Suppressor macrophage (primary cell): Measurements from ENCODE around the gene CCDC18.
"Not testable (repeated sequence)": the region's sequence is repeated elsewhere in the genome, so short reads cannot be mapped to it uniquely, and the experiment has no call there.

Experiments used
- DNase-seq, 4 experiments: peaks; one replicate each; pipeline ENCODE4 v3.0.0-alpha.2; 2020 to 2022
- total RNA-seq, 17 experiments: gene quantifications; one replicate each; lab custom pipeline; 2026; ENCODE audit warnings: mixed read lengths in 6 of 17, inconsistent platforms in 3 of 17; lab: John Stamatoyannopoulos, UW

Gene CCDC18
- 4.7 to 35.7 (median 19.3) reads per million in 17 experiments for total RNA-seq

GRCh38 chr1:93180723-93181613 is at the start of gene CCDC18:
Gene CCDC18 (plus strand): TSS chr1:93180724. CDS start chr1:93183362, 2,638 bp downstream.
- peak; percentile 71 to 90 (median 80) for DNase-seq

GRCh38 chr1:93132638-93133037 is 47.9 kb upstream of the CCDC18 start:
- DNase-seq = no peak

- no peak for DNase-seq
Measured at GRCh38 chr1:93136445-93136844, 44.1 kb upstream of the CCDC18 start.

GRCh38 chr1:93137604-93138292 is 42.8 kb upstream of the CCDC18 start:
- DNase-seq = no peak

GRCh38 chr1:93140106-93140505 is 40.4 kb upstream of the CCDC18 start:
- no peak for DNase-seq

- DNase-seq = no peak
Measured at GRCh38 chr1:93142161-93142560, 38.4 kb upstream of the CCDC18 start.

- no peak for DNase-seq
Measured at GRCh38 chr1:93143136-93143535, 37.4 kb upstream of the CCDC18 start.

GRCh38 chr1:93143769-93144168 is 36.8 kb upstream of the CCDC18 start:
- DNase-seq = no peak

GRCh38 chr1:93148001-93148400 is 32.5 kb upstream of the CCDC18 start:
- no peak for DNase-seq

- DNase-seq = no peak
Measured at GRCh38 chr1:93150729-93151128, 29.8 kb upstream of the CCDC18 start.

GRCh38 chr1:93151474-93151873 is 29.1 kb upstream of the CCDC18 start:
- DNase-seq = no peak

- DNase-seq = no peak
Measured at GRCh38 chr1:93152835-93153234, 27.7 kb upstream of the CCDC18 start.

GRCh38 chr1:93154898-93155297 is 25.6 kb upstream of the CCDC18 start:
- no peak for DNase-seq

GRCh38 chr1:93155335-93155734 is 25.2 kb upstream of the CCDC18 start:
- DNase-seq = no peak

- DNase-seq = no peak
Measured at GRCh38 chr1:93159337-93159736, 21.2 kb upstream of the CCDC18 start.

GRCh38 chr1:93163314-93163713 is 17.2 kb upstream of the CCDC18 start:
- not testable (repeated sequence) for DNase-seq

- peak in 3 of 4 experiments; percentile 18 to 38 (median 33) for DNase-seq
Measured at GRCh38 chr1:93164816-93165215, 15.7 kb upstream of the CCDC18 start.

GRCh38 chr1:93165895-93166294 is 14.6 kb upstream of the CCDC18 start:
- DNase-seq = not testable (repeated sequence)

GRCh38 chr1:93167006-93167405 is 13.5 kb upstream of the CCDC18 start:
- no peak for DNase-seq

- DNase-seq = not testable (repeated sequence)
Measured at GRCh38 chr1:93170141-93170678, 10.3 kb upstream of the CCDC18 start.

GRCh38 chr1:93171549-93172034 is 8.9 kb upstream of the CCDC18 start:
- no peak for DNase-seq

- no peak for DNase-seq
Measured at GRCh38 chr1:93172778-93173177, 7.7 kb upstream of the CCDC18 start.

GRCh38 chr1:93174638-93175037 is 5.9 kb upstream of the CCDC18 start:
- DNase-seq = not testable (repeated sequence)
